Liver (tissue), 3 donors: ENCODE data around the gene SLC16A14.

Source experiments
- EGR1 ChIP-seq, 2 donors: IDR thresholded peaks; 2 replicates each; pipeline ENCODE4 v1.6.1; 2016 to 2018; ENCODE audit warnings: antibody characterized with exemption in 2 of 2, low read depth in 2 of 2
- FOXA1 ChIP-seq: IDR thresholded peaks from 2 replicates; pipeline ENCODE4 v1.6.1; 2016; ENCODE audit warnings: antibody characterized with exemption
- GABPA ChIP-seq, 2 donors: IDR thresholded peaks in 1 of 2; conservative IDR thresholded peaks in 1 of 2; 2 replicates each; pipeline ENCODE4 v1.6.1; 2016; ENCODE audit warnings: antibody characterized with exemption in 2 of 2, mild to moderate bottlenecking in 1 of 2, moderate library complexity in 1 of 2
- HNF4G ChIP-seq: IDR thresholded peaks from 2 replicates; pipeline ENCODE4 v1.6.1; 2016; ENCODE audit warnings: antibody characterized with exemption
- JUND ChIP-seq, 2 donors: IDR thresholded peaks; 2 replicates each; pipeline ENCODE4 v1.6.1; 2016; ENCODE audit warnings: antibody characterized with exemption in 2 of 2
- RAD21 ChIP-seq, 2 donors: IDR thresholded peaks; 2 replicates each; pipeline ENCODE4 v1.6.1; 2016; ENCODE audit warnings: antibody characterized with exemption in 2 of 2, mild to moderate bottlenecking in 2 of 2
- RXRA ChIP-seq, 2 donors: IDR thresholded peaks; 2 replicates each; pipeline ENCODE4 v1.6.1; 2017 to 2018; ENCODE audit warnings: antibody characterized with exemption in 2 of 2, mild to moderate bottlenecking in 1 of 2
- YY1 ChIP-seq: IDR thresholded peaks from 2 replicates; pipeline ENCODE4 v1.6.1; 2016; ENCODE audit warnings: antibody characterized with exemption, mild to moderate bottlenecking
- TF ChIP-seq, protein P1 (sequence below): fragments of 150-350 bp; IDR thresholded peaks from 2 replicates; pipeline ENCODE4 v1.5.1; 2017; ENCODE audit warnings: improper control_type of control experiment, low read depth, low read length; ENCODE audit not compliant: missing input control
- TF ChIP-seq, protein P2 (sequence below): IDR thresholded peaks from 2 replicates; pipeline ENCODE4 v1.6.1; 2016; ENCODE audit warnings: antibody characterized with exemption
- TF ChIP-seq, protein P3 (sequence below): IDR thresholded peaks from 2 replicates; pipeline ENCODE4 v1.6.1; 2016; ENCODE audit warnings: antibody characterized with exemption
- TF ChIP-seq, protein P4 (sequence below): IDR thresholded peaks from 2 replicates; pipeline ENCODE4 v1.6.1; 2016; ENCODE audit warnings: antibody characterized with exemption
- donor health status: healthy.
- donor health status: healthy.

GRCh38 chr2:230000118-230000841 is 68.4 kb downstream of the SLC16A14 start:
- TF ChIP-seq JUND (IDR thresholded peaks at IDR 0.05) (no peak), YY1 (no peak), FOXA1 (no peak), EGR1 (IDR thresholded peaks at IDR 0.05; ENCODE audit: low read depth in 2 of 2) (no peak), GABPA (IDR thresholded peaks at IDR 0.05 in 1 of 2, conservative IDR thresholded peaks at IDR 0.05 in 1 of 2) (no peak), RXRA (IDR thresholded peaks at IDR 0.05) (no peak), RAD21 (IDR thresholded peaks at IDR 0.05) (no peak), HNF4G (no peak)
- TF ChIP-seq, protein P1, sequence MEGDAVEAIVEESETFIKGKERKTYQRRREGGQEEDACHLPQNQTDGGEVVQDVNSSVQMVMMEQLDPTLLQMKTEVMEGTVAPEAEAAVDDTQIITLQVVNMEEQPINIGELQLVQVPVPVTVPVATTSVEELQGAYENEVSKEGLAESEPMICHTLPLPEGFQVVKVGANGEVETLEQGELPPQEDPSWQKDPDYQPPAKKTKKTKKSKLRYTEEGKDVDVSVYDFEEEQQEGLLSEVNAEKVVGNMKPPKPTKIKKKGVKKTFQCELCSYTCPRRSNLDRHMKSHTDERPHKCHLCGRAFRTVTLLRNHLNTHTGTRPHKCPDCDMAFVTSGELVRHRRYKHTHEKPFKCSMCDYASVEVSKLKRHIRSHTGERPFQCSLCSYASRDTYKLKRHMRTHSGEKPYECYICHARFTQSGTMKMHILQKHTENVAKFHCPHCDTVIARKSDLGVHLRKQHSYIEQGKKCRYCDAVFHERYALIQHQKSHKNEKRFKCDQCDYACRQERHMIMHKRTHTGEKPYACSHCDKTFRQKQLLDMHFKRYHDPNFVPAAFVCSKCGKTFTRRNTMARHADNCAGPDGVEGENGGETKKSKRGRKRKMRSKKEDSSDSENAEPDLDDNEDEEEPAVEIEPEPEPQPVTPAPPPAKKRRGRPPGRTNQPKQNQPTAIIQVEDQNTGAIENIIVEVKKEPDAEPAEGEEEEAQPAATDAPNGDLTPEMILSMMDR = no peak
- TF ChIP-seq, protein P2, sequence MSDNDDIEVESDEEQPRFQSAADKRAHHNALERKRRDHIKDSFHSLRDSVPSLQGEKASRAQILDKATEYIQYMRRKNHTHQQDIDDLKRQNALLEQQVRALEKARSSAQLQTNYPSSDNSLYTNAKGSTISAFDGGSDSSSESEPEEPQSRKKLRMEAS = no peak
- TF ChIP-seq, protein P3, sequence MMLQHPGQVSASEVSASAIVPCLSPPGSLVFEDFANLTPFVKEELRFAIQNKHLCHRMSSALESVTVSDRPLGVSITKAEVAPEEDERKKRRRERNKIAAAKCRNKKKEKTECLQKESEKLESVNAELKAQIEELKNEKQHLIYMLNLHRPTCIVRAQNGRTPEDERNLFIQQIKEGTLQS = no peak
- TF ChIP-seq, protein P4, sequence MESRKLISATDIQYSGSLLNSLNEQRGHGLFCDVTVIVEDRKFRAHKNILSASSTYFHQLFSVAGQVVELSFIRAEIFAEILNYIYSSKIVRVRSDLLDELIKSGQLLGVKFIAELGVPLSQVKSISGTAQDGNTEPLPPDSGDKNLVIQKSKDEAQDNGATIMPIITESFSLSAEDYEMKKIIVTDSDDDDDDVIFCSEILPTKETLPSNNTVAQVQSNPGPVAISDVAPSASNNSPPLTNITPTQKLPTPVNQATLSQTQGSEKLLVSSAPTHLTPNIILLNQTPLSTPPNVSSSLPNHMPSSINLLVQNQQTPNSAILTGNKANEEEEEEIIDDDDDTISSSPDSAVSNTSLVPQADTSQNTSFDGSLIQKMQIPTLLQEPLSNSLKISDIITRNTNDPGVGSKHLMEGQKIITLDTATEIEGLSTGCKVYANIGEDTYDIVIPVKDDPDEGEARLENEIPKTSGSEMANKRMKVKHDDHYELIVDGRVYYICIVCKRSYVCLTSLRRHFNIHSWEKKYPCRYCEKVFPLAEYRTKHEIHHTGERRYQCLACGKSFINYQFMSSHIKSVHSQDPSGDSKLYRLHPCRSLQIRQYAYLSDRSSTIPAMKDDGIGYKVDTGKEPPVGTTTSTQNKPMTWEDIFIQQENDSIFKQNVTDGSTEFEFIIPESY = no peak
